WTC11 (cell line): Measurements from ENCODE around the gene FZR1. TPM values are rescaled to one million over a fixed set of nuclear protein-coding genes. Genes with fewer than 3 reads are reported as not detected.

ENCODE experiments used
- ATAC-seq: fragments of 200-7000 bp; cut with Tn5 transposase; 2 replicates; pipeline ENCODE4 v1.10.0; 2021; ENCODE audit warnings: mild to moderate bottlenecking, moderate library complexity
- CTCF ChIA-PET: fragments of 300-600 bp; sonication (Branson Sonifier 250); formaldehyde crosslinking; loops from one replicate; lab custom pipeline; 2021; ENCODE audit warnings: antibody characterized with exemption; lab: Charles Lee
- POLR2A ChIA-PET: fragments of 350-600 bp; sonication (Branson Sonifier 250); formaldehyde crosslinking; loops from one replicate; lab custom pipeline; 2021; ENCODE audit warnings: antibody characterized with exemption; lab: Charles Lee
- DNase-seq: peaks from one replicate; pipeline ENCODE4 v3.0.0; 2021; ENCODE audit warnings: low spot score
- H3K27ac Mint-ChIP-seq: 2 replicates; pipeline ENCODE4 v1.8.0; 2021; ENCODE audit warnings: mixed read lengths
- H3K27me3 Mint-ChIP-seq: 2 replicates; pipeline ENCODE4 v1.8.0; 2021; ENCODE audit warnings: low read depth, mild to moderate bottlenecking, moderate library complexity, mixed read lengths
- H3K36me3 Mint-ChIP-seq: 2 replicates; pipeline ENCODE4 v1.8.0; 2021; ENCODE audit warnings: mixed read lengths
- H3K4me1 Mint-ChIP-seq: 2 replicates; pipeline ENCODE4 v1.8.0; 2022; ENCODE audit warnings: mixed read lengths
- H3K4me3 Mint-ChIP-seq: 2 replicates; pipeline ENCODE4 v1.8.0; 2021; ENCODE audit warnings: mild to moderate bottlenecking, moderate library complexity, mixed read lengths
- H3K9me3 Mint-ChIP-seq: 2 replicates; pipeline ENCODE4 v1.8.0; 2021; ENCODE audit warnings: mixed read lengths
- ATF1 ChIP-seq: sonication (generic); formaldehyde crosslinking; IDR thresholded peaks from 2 replicates; pipeline ENCODE4 v1.8.1; 2023; ENCODE audit warnings: mild to moderate bottlenecking, moderate library complexity, missing genetic modification reagents
- ELF4 ChIP-seq: sonication (generic); formaldehyde crosslinking; IDR thresholded peaks from 2 replicates; pipeline ENCODE4 v1.8.1; 2022; ENCODE audit warnings: low read depth, mild to moderate bottlenecking, moderate library complexity, missing genetic modification reagents
- ESRRA ChIP-seq: sonication (generic); formaldehyde crosslinking; IDR thresholded peaks from 2 replicates; pipeline ENCODE4 v1.8.1; 2022; ENCODE audit warnings: mild to moderate bottlenecking, missing genetic modification reagents, borderline replicate concordance
- ETV6 ChIP-seq: sonication (generic); formaldehyde crosslinking; IDR thresholded peaks from 2 replicates; pipeline ENCODE4 v1.8.1; 2022; ENCODE audit warnings: mild to moderate bottlenecking, missing genetic modification reagents
- MXD4 ChIP-seq: fragments of 250-450 bp; sonication (Bioruptor Pico); IDR thresholded peaks from 2 replicates; pipeline ENCODE4 v1.8.0; 2021; ENCODE audit warnings: mild to moderate bottlenecking, moderate library complexity, borderline replicate concordance
- NFE2L1 ChIP-seq: sonication (generic); formaldehyde crosslinking; IDR thresholded peaks from 2 replicates; pipeline ENCODE4 v1.8.1; 2023; ENCODE audit warnings: missing genetic modification reagents
- NFYB ChIP-seq: sonication (generic); formaldehyde crosslinking; conservative IDR thresholded peaks from 2 replicates; pipeline ENCODE4 v1.8.0; 2022; ENCODE audit warnings: low read depth, missing genetic modification reagents
- OVOL2 ChIP-seq: fragments of 250-450 bp; sonication (Bioruptor Pico); IDR thresholded peaks from 2 replicates; pipeline ENCODE4 v1.9.0; 2021; ENCODE audit warnings: mild to moderate bottlenecking, borderline replicate concordance
- SMAD4 ChIP-seq: sonication (generic); formaldehyde crosslinking; IDR thresholded peaks from 2 replicates; pipeline ENCODE4 v1.8.0; 2022; ENCODE audit warnings: mild to moderate bottlenecking, missing genetic modification reagents
- SOX15 ChIP-seq: fragments of 250-450 bp; sonication (Bioruptor Pico); IDR thresholded peaks from 2 replicates; pipeline ENCODE4 v1.9.0; 2021; ENCODE audit warnings: mild to moderate bottlenecking
- SP1 ChIP-seq: sonication (generic); formaldehyde crosslinking; conservative IDR thresholded peaks from 2 replicates; pipeline ENCODE4 v1.8.1; 2022; ENCODE audit warnings: missing genetic modification reagents
- TEAD4 ChIP-seq: sonication (generic); formaldehyde crosslinking; IDR thresholded peaks from 2 replicates; pipeline ENCODE4 v1.8.0; 2022; ENCODE audit warnings: mild to moderate bottlenecking, missing genetic modification reagents
- TP53 ChIP-seq: sonication (generic); formaldehyde crosslinking; IDR thresholded peaks from 2 replicates; pipeline ENCODE4 v1.8.1; 2023; ENCODE audit warnings: mild to moderate bottlenecking, missing genetic modification reagents
- ZBTB21 ChIP-seq: sonication (generic); formaldehyde crosslinking; IDR thresholded peaks from 2 replicates; pipeline ENCODE4 v1.8.1; 2023; ENCODE audit warnings: mild to moderate bottlenecking, missing genetic modification reagents, borderline replicate concordance
- ZNF138 ChIP-seq: sonication (generic); formaldehyde crosslinking; conservative IDR thresholded peaks from 2 replicates; pipeline ENCODE4 v1.8.1; 2022; ENCODE audit warnings: mild to moderate bottlenecking, moderate library complexity, missing genetic modification reagents
- ZNF232 ChIP-seq: sonication (generic); formaldehyde crosslinking; IDR thresholded peaks from 2 replicates; pipeline ENCODE4 v1.8.0; 2022; ENCODE audit warnings: mild to moderate bottlenecking, missing genetic modification reagents
- ZNF416 ChIP-seq: fragments of 250-450 bp; sonication (Bioruptor Pico); IDR thresholded peaks from 2 replicates; pipeline ENCODE4 v1.9.0; 2021; ENCODE audit warnings: mild to moderate bottlenecking, inconsistent platforms
- ZNF671 ChIP-seq: fragments of 250-450 bp; sonication (Bioruptor Pico); IDR thresholded peaks from 2 replicates; pipeline ENCODE4 v1.8.0; 2021; ENCODE audit warnings: mild to moderate bottlenecking
- total RNA-seq: library from RNA; stranded (reverse); gene quantifications from 3 replicates; pipeline ENCODE4 v1.2.3, GENCODE V29; 2021
- TF ChIP-seq, protein P1 (sequence below): fragments of 250-450 bp; sonication (Bioruptor Pico); IDR thresholded peaks from 2 replicates; pipeline ENCODE4 v1.9.0; 2021; ENCODE audit warnings: mild to moderate bottlenecking
- TF ChIP-seq, protein P2 (sequence below): sonication (generic); formaldehyde crosslinking; IDR thresholded peaks from 2 replicates; pipeline ENCODE4 v1.8.0; 2022; ENCODE audit warnings: mild to moderate bottlenecking, missing genetic modification reagents
- TF ChIP-seq, protein P3 (sequence below): sonication (generic); formaldehyde crosslinking; IDR thresholded peaks from 2 replicates; pipeline ENCODE4 v1.8.0; 2022; ENCODE audit warnings: missing genetic modification reagents
- TF ChIP-seq, protein P4 (sequence below): sonication (generic); formaldehyde crosslinking; IDR thresholded peaks from 2 replicates; pipeline ENCODE4 v1.8.1; 2023; ENCODE audit warnings: mild to moderate bottlenecking, missing genetic modification reagents
- TF ChIP-seq, protein P5 (sequence below): sonication (generic); formaldehyde crosslinking; conservative IDR thresholded peaks from 2 replicates; pipeline ENCODE4 v1.8.1; 2022; ENCODE audit warnings: mild to moderate bottlenecking, missing genetic modification reagents
- TF ChIP-seq, protein P6 (sequence below): sonication (generic); formaldehyde crosslinking; IDR thresholded peaks from 2 replicates; pipeline ENCODE4 v1.8.1; 2022; ENCODE audit warnings: missing genetic modification reagents, borderline replicate concordance
- TF ChIP-seq, protein P7 (sequence below): fragments of 250-450 bp; sonication (Bioruptor Pico); IDR thresholded peaks from 2 replicates; pipeline ENCODE4 v1.9.0; 2021; ENCODE audit warnings: moderate library complexity, mild to moderate bottlenecking, inconsistent platforms, borderline replicate concordance

FZR1 gene
- total RNA-seq, 1 experiment from 2014 or later: 60.8 TPM

DNA sequence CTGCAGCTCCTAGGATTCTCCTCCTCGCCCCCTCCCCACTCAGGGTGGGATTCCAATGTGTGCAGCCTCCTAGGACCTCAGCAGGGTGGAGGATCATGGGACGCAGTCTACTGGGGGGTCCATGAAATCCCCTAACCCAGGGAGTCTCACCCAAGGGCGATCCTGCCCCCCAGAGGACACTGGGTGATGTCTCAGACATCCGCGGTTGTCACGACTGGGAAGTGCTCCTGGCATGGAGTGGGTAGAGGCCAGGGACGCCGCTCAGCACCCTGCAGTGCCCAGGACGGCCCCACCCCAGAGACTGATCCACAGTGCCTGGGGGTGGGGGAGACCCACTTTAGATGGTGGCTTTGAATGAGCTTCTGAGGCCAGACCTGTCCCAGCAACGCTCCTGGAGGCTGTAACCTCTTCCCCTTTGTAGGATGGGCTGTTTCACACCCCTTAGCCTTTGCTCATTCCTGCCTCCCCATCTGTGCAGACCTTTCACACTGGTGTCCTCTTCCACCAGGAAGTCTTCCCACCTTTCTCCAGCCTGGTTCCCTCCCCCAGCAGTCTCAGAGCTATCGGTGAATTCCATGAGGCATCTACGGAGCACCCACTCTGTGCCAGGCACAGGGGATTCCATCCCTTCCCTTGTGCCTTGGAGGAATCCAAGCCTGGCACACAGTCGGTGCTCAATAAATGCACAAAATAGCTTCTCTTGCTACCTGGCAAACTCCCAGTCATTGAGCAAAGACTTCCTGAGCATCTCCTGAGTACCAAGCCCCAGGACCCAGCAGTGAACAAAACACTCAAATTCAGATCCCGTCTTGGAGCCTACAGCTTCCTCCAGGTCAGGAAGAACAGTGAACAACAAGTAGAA lies 36.2 kb upstream of the FZR1 start (continued):
- no peak for TF ChIP-seq ATF1 (CRISPR knock-in tag)
- no peak for TF ChIP-seq ESRRA
- TF ChIP-seq, protein P1, sequence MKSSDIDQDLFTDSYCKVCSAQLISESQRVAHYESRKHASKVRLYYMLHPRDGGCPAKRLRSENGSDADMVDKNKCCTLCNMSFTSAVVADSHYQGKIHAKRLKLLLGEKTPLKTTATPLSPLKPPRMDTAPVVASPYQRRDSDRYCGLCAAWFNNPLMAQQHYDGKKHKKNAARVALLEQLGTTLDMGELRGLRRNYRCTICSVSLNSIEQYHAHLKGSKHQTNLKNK (CRISPR knock-in tag): no peak
- TF ChIP-seq SP1 (CRISPR knock-in tag): no peak
- TF ChIP-seq, protein P2, sequence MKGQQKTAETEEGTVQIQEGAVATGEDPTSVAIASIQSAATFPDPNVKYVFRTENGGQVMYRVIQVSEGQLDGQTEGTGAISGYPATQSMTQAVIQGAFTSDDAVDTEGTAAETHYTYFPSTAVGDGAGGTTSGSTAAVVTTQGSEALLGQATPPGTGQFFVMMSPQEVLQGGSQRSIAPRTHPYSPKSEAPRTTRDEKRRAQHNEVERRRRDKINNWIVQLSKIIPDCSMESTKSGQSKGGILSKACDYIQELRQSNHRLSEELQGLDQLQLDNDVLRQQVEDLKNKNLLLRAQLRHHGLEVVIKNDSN (CRISPR knock-in tag): no peak
- no peak for TF ChIP-seq ZBTB21
- TF ChIP-seq MXD4 (CRISPR knock-in tag): no peak
- no peak for TF ChIP-seq ZNF416 (CRISPR knock-in tag)
- no peak for TF ChIP-seq ZNF138 (CRISPR knock-in tag)

DNA sequence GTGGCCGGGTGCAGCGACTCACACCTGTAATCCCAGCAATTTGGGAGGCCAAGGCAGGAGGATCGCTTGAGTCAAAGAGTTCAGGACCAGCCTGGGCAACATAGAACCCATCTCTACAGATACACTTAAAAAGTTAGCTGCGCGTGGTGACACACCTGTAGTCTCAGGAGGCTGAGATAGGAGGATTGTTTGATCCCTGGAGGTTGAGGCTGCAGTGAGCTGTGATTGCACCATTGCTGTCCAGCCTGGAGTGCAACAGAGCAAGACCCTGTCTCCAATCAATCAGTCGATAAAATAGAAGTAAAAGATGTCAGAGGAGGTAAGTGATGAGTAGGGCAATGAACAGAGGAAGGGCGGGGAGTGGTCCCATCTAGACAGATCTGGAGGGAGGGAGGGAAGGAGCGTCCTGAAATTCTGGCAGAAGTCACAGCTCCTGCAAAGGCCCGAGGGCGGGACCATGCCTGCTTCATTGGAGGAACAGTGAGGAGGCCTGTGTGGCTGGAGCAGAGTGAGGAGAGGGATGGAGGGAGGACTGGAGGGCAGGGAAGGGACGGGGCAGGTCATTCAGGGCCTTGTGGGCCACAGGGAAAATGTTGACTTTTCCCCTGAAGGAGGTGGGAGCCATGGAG lies 35.5 kb upstream of the FZR1 start:
- Mint-ChIP-seq H3K36me3 (peaks cover 5% of the 10 kb centered on the region), H3K9me3 (peaks cover 8% of the 10 kb centered on the region), H3K4me3 (no peak overlapping the region), H3K27ac (no peak overlapping the region), H3K4me1 (no peaks in the 10 kb centered on the region), H3K27me3 (peaks cover 49% of the 10 kb centered on the region)
- ATAC-seq: no peak
- ChIA-PET POLR2A (interaction anchor here (0.6 kb wide), 1 partner anchor 132 kb away, joined by 3 read pairs; no protein-coding TSS in a partner anchor), CTCF (interaction anchor here (0.6 to 2.1 kb wide), 9 partner anchors 8 to 194 kb away, joined by 3 to 9 read pairs (median 4); no protein-coding TSS in a partner anchor)
- DNase-seq: no peak
- TF ChIP-seq, protein P3, sequence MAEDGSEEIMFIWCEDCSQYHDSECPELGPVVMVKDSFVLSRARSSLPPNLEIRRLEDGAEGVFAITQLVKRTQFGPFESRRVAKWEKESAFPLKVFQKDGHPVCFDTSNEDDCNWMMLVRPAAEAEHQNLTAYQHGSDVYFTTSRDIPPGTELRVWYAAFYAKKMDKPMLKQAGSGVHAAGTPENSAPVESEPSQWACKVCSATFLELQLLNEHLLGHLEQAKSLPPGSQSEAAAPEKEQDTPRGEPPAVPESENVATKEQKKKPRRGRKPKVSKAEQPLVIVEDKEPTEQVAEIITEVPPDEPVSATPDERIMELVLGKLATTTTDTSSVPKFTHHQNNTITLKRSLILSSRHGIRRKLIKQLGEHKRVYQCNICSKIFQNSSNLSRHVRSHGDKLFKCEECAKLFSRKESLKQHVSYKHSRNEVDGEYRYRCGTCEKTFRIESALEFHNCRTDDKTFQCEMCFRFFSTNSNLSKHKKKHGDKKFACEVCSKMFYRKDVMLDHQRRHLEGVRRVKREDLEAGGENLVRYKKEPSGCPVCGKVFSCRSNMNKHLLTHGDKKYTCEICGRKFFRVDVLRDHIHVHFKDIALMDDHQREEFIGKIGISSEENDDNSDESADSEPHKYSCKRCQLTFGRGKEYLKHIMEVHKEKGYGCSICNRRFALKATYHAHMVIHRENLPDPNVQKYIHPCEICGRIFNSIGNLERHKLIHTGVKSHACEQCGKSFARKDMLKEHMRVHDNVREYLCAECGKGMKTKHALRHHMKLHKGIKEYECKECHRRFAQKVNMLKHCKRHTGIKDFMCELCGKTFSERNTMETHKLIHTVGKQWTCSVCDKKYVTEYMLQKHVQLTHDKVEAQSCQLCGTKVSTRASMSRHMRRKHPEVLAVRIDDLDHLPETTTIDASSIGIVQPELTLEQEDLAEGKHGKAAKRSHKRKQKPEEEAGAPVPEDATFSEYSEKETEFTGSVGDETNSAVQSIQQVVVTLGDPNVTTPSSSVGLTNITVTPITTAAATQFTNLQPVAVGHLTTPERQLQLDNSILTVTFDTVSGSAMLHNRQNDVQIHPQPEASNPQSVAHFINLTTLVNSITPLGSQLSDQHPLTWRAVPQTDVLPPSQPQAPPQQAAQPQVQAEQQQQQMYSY (CRISPR knock-in tag): no peak
- TF ChIP-seq OVOL2: no peak
- TF ChIP-seq, protein P4, sequence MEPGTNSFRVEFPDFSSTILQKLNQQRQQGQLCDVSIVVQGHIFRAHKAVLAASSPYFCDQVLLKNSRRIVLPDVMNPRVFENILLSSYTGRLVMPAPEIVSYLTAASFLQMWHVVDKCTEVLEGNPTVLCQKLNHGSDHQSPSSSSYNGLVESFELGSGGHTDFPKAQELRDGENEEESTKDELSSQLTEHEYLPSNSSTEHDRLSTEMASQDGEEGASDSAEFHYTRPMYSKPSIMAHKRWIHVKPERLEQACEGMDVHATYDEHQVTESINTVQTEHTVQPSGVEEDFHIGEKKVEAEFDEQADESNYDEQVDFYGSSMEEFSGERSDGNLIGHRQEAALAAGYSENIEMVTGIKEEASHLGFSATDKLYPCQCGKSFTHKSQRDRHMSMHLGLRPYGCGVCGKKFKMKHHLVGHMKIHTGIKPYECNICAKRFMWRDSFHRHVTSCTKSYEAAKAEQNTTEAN: no peak
- no peak for TF ChIP-seq ZNF671 (CRISPR knock-in tag)
- no peak for TF ChIP-seq NFE2L1 (CRISPR knock-in tag)
- no peak for TF ChIP-seq ETV6
- no peak for TF ChIP-seq ELF4 (CRISPR knock-in tag)
- TF ChIP-seq TP53 (CRISPR knock-in tag): no peak
- TF ChIP-seq, protein P5, sequence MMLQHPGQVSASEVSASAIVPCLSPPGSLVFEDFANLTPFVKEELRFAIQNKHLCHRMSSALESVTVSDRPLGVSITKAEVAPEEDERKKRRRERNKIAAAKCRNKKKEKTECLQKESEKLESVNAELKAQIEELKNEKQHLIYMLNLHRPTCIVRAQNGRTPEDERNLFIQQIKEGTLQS (CRISPR knock-in tag): no peak
- TF ChIP-seq, protein P6, sequence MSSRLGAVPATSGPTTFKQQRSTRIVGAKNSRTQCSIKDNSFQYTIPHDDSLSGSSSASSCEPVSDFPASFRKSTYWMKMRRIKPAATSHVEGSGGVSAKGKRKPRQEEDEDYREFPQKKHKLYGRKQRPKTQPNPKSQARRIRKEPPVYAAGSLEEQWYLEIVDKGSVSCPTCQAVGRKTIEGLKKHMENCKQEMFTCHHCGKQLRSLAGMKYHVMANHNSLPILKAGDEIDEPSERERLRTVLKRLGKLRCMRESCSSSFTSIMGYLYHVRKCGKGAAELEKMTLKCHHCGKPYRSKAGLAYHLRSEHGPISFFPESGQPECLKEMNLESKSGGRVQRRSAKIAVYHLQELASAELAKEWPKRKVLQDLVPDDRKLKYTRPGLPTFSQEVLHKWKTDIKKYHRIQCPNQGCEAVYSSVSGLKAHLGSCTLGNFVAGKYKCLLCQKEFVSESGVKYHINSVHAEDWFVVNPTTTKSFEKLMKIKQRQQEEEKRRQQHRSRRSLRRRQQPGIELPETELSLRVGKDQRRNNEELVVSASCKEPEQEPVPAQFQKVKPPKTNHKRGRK (CRISPR knock-in tag): no peak
- no peak for TF ChIP-seq SMAD4 (CRISPR knock-in tag)
- no peak for TF ChIP-seq SOX15 (CRISPR knock-in tag)
- TF ChIP-seq, protein P1 (CRISPR knock-in tag): no peak
- TF ChIP-seq TEAD4 (CRISPR knock-in tag): no peak
- no peak for TF ChIP-seq NFYB (CRISPR knock-in tag)
- TF ChIP-seq, protein P7, sequence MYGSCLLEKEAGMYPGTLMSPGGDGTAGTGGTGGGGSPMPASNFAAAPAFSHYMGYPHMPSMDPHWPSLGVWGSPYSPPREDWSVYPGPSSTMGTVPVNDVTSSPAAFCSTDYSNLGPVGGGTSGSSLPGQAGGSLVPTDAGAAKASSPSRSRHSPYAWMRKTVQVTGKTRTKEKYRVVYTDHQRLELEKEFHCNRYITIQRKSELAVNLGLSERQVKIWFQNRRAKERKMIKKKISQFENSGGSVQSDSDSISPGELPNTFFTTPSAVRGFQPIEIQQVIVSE (CRISPR knock-in tag): no peak
- TF ChIP-seq ZNF232 (CRISPR knock-in tag): no peak
- TF ChIP-seq, all 79 proteins: peak for 0
